ENCODE measurements around the gene TGM6. TPM values are rescaled to one million over a fixed set of nuclear protein-coding genes. Genes with fewer than 3 reads are reported as not detected.

TGM6 gene
- total RNA-seq, 2 experiments from 2014 or later = not detected

- Histone ChIP-seq H3K4me1 (ENCODE audit: insufficient read depth, low read length) (no peaks in the 10 kb centered on the region), H3K9me3 (ENCODE audit: control insufficient read depth in 1 of 2, insufficient read depth in 1 of 2, low read length in 2 of 2) (no peaks in the 10 kb centered on the region), H3K27ac (ENCODE audit: low read depth in 1 of 2, low read length in 2 of 2) (no peak overlapping the region), H3K27me3 (ENCODE audit: control insufficient read depth in 1 of 2, insufficient read depth in 2 of 2, low read length in 2 of 2) (no peaks in the 10 kb centered on the region), H3K36me3 (ENCODE audit: insufficient read depth, low read length) (no peaks in the 10 kb centered on the region), H3K4me3 (ENCODE audit: low read length) (no peak overlapping the region)
- H3K4me3 Mint-ChIP-seq = no peak overlapping the region
- ChIA-PET POLR2A (no interaction called here), CTCF (no interaction called here)
- H3K4me1 Mint-ChIP-seq (ENCODE audit: low read depth) = no peaks in the 10 kb centered on the region
- H3K27me3 Mint-ChIP-seq = no peaks in the 10 kb centered on the region
- TF ChIP-seq CTCF (IDR thresholded peaks at IDR 0.05) = no peak
- H3K36me3 Mint-ChIP-seq (ENCODE audit: low read depth) = no peaks in the 10 kb centered on the region
- no peak for ATAC-seq (ENCODE audit: poor library complexity)
- intact Hi-C loops (cut with DNase I, micrococcal nuclease) = no loop called here
- no peak overlapping the region for H3K27ac Mint-ChIP-seq
- no peak for DNase-seq
- H3K9me3 Mint-ChIP-seq = peaks cover 3% of the 10 kb centered on the region
Measured at GRCh38 chr20:2394411-2395055, 13.8 kb downstream of the TGM6 start.

DNA sequence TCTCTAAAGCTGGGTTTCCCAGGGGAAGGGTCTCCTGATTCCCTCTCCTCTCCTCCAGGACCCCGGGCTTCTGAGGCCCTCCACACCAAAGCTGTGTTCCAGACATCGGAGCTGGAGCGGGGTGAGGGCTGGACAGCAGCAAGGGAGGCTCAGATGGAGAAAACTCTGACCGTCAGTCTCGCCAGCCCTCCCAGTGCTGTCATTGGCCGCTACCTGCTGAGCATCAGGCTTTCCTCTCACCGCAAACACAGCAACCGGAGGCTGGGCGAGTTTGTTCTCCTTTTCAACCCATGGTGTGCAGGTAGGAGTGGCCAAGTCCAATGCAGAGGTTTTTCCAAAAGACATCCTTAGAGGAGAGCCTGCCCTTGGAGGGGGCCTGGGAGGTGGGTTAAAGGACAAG is 14.4 kb downstream of the TGM6 start:
- no peaks in the 10 kb centered on the region for H3K4me1 Mint-ChIP-seq (ENCODE audit: low read depth)
- Histone ChIP-seq H3K4me1 (ENCODE audit: insufficient read depth, low read length) (no peaks in the 10 kb centered on the region), H3K36me3 (ENCODE audit: insufficient read depth, low read length) (no peaks in the 10 kb centered on the region), H3K27me3 (ENCODE audit: control insufficient read depth in 1 of 2, insufficient read depth in 2 of 2, low read length in 2 of 2) (no peaks in the 10 kb centered on the region), H3K27ac (ENCODE audit: low read depth in 1 of 2, low read length in 2 of 2) (no peak overlapping the region), H3K4me3 (ENCODE audit: low read length) (no peak overlapping the region), H3K9me3 (ENCODE audit: control insufficient read depth in 1 of 2, insufficient read depth in 1 of 2, low read length in 2 of 2) (no peaks in the 10 kb centered on the region)
- ATAC-seq (ENCODE audit: poor library complexity) (no peak), DNase-seq (no peak)
- TF ChIP-seq CTCF (IDR thresholded peaks at IDR 0.05) = no peak
- H3K4me3 Mint-ChIP-seq = no peak overlapping the region
- H3K27me3 Mint-ChIP-seq = no peaks in the 10 kb centered on the region
- intact Hi-C loops (cut with DNase I, micrococcal nuclease) = no loop called here
- ChIA-PET CTCF (no interaction called here), POLR2A (no interaction called here)
- no peaks in the 10 kb centered on the region for H3K9me3 Mint-ChIP-seq
- no peak overlapping the region for H3K27ac Mint-ChIP-seq
- H3K36me3 Mint-ChIP-seq (ENCODE audit: low read depth) = no peaks in the 10 kb centered on the region

GRCh38 chr20:2396241-2396814 is 15.6 kb downstream of the TGM6 start:
- Mint-ChIP-seq H3K4me3 (no peak overlapping the region), H3K9me3 (no peaks in the 10 kb centered on the region), H3K27ac (no peak overlapping the region), H3K27me3 (no peaks in the 10 kb centered on the region), H3K36me3 (ENCODE audit: low read depth) (no peaks in the 10 kb centered on the region), H3K4me1 (ENCODE audit: low read depth) (no peaks in the 10 kb centered on the region)
- ChIA-PET POLR2A (no interaction called here), CTCF (no interaction called here)
- no peaks in the 10 kb centered on the region for H3K9me3 ChIP-seq (ENCODE audit: control insufficient read depth in 1 of 2, insufficient read depth in 1 of 2, low read length in 2 of 2)
- no peaks in the 10 kb centered on the region for H3K36me3 ChIP-seq (ENCODE audit: insufficient read depth, low read length)
- intact Hi-C loops (cut with DNase I, micrococcal nuclease) = no loop called here
- no peak overlapping the region for H3K27ac ChIP-seq (ENCODE audit: low read depth in 1 of 2, low read length in 2 of 2)
- ATAC-seq (ENCODE audit: poor library complexity) (no peak), DNase-seq (no peak)
- no peak overlapping the region for H3K4me3 ChIP-seq (ENCODE audit: low read length)
- TF ChIP-seq CTCF (IDR thresholded peaks at IDR 0.05) = no peak
- no peaks in the 10 kb centered on the region for H3K4me1 ChIP-seq (ENCODE audit: insufficient read depth, low read length)
- no peaks in the 10 kb centered on the region for H3K27me3 ChIP-seq (ENCODE audit: control insufficient read depth in 1 of 2, insufficient read depth in 2 of 2, low read length in 2 of 2)

Data from CD4-positive, alpha-beta T cell (primary cell).